Heart left ventricle (tissue), 13 donors: ENCODE results near the gene RPA3.

Experiments used
- CTCF ChIP-seq, 12 donors: fragments of 200-600 bp; sonication (generic) in 4 of 12; IDR thresholded peaks; one replicate each; pipeline versions ENCODE4 v1.5.0 to v1.8.0; 2018 to 2022; ENCODE audit warnings: antibody characterized with exemption in 12 of 12, mild to moderate bottlenecking in 5 of 12
- POLR2A ChIP-seq, 2 donors: fragments of 450-650 bp; IDR thresholded peaks; one replicate each; pipeline ENCODE4 v1.6.1; 2017; ENCODE audit warnings: antibody characterized with exemption in 2 of 2, mild to moderate bottlenecking in 2 of 2, moderate library complexity in 2 of 2
- donor health status: ischemic (EF 13 %, LVEDD 7.1; RV severe dilation, severe dysfunction).
- donor health status: DM: no; HTN: yes; CAD: no.
- donor health status: DM: no; HTN: no; CAD: no.
- donor health status: ischemic (EF 25% LVEDD 6.9; RV normal size, moderate dysfunction).
- donor health status: ischemic (EF 25% LVEDD 5.7; RV mildly dilated, moderate dysfunction).
- donor health status: ischemic (EF 35%, LVEDD 5.7; RV mildly dilated, moderate dysfunction).
- donor health status: nonischemic (EF 11% LVEDD 7.7; RV severe dilation, severe dysfunction).
- donor health status: DM: yes; HTN: yes; CAD: no.
- donor health status: PGD.
- donor health status: ischemic (EF 29% LVEDD 5.4; RV normal size, mild dysfunction).
- donor health status: nonischemic (EF 23%, LVEDD 6.1; RV moderate dilation, normal function).

GRCh38 chr7:7596176-7596575 lies 122.2 kb downstream of the RPA3 start:
- TF ChIP-seq CTCF (IDR thresholded peaks at IDR 0.05) (no peak), POLR2A (IDR thresholded peaks at IDR 0.05) (no peak)
